ENCODE results near the gene RIPK4.

RIPK4 gene

GRCh38 chr21:41774467-41775148, 7.8 kb upstream of the RIPK4 start:
- no peak overlapping the region for H3K27ac ChIP-seq
- TF ChIP-seq ZFX (IDR thresholded peaks at IDR 0.05): no peak

GRCh38 chr21:41772351-41773080, 5.7 kb upstream of the RIPK4 start:
- no peak overlapping the region for H3K27ac ChIP-seq
- no peak for TF ChIP-seq CTCF (conservative IDR thresholded peaks at IDR 0.05)
- TF ChIP-seq ZFX (IDR thresholded peaks at IDR 0.05): no peak

- no peak for TF ChIP-seq ZFX (IDR thresholded peaks at IDR 0.05)
- no peak overlapping the region for H3K27ac ChIP-seq
Measured at GRCh38 chr21:41771625-41771945, 4.7 kb upstream of the RIPK4 start.

GRCh38 chr21:41770901-41771624, 4.2 kb upstream of the RIPK4 start:
- TF ChIP-seq ZFX (IDR thresholded peaks at IDR 0.05) (no peak), CTCF (conservative IDR thresholded peaks at IDR 0.05) (no peak)

GRCh38 chr21:41769933-41770332, 3.1 kb upstream of the RIPK4 start:
- TF ChIP-seq CTCF (conservative IDR thresholded peaks at IDR 0.05) (no peak), ZFX (IDR thresholded peaks at IDR 0.05) (no peak)
- no peak overlapping the region for H3K27ac ChIP-seq

More at GRCh38 chr21:41770901-41771624, 4.2 kb upstream of the RIPK4 start:
- no peak overlapping the region for H3K27ac ChIP-seq

- TF ChIP-seq CTCF (conservative IDR thresholded peaks at IDR 0.05) (no peak), ZFX (IDR thresholded peaks at IDR 0.05) (no peak)
- no peak overlapping the region for H3K27ac ChIP-seq
Measured at GRCh38 chr21:41769521-41769920, 2.7 kb upstream of the RIPK4 start.

GRCh38 chr21:41769111-41769510, 2.3 kb upstream of the RIPK4 start:
- no peak overlapping the region for H3K27ac ChIP-seq
- TF ChIP-seq ZFX (IDR thresholded peaks at IDR 0.05): no peak
- no peak for TF ChIP-seq CTCF (conservative IDR thresholded peaks at IDR 0.05)

GRCh38 chr21:41768437-41769042, 1.7 kb upstream of the RIPK4 start:
- peak; percentile 39 for TF ChIP-seq CTCF (conservative IDR thresholded peaks at IDR 0.05)
- TF ChIP-seq ZFX (IDR thresholded peaks at IDR 0.05): no peak
- no peak overlapping the region for H3K27ac ChIP-seq
